Loucy (cell line): Measurements from ENCODE around the gene SLC22A23.

Experiments used
- CTCF ChIP-seq: fragments of 200-600 bp; sonication (generic); conservative IDR thresholded peaks from 2 replicates; pipeline ENCODE4 v1.5.1; 2014; ENCODE audit warnings: mild to moderate bottlenecking, antibody characterized with exemption, low read length
- EZH2phosphoT487 ChIP-seq: fragments of 200-600 bp; IDR thresholded peaks from 2 replicates; pipeline ENCODE4 v1.6.1; 2018; ENCODE audit warnings: antibody characterized with exemption, mild to moderate bottlenecking, moderate library complexity, borderline replicate concordance

GRCh38 chr6:3388786-3389185, 68.1 kb downstream of the SLC22A23 start:
- TF ChIP-seq CTCF (no peak), EZH2phosphoT487 (no peak)
